HG03342 (cell line): ENCODE measurements around the gene PLEKHD1.

Experiments used
- ATAC-seq: cut with Tn5 transposase; IDR thresholded peaks from one replicate; pipeline ENCODE4 v1.9.1; 2021; ENCODE audit warnings: mild to moderate bottlenecking, moderate library complexity; ENCODE audit not compliant: unreplicated experiment

PLEKHD1 gene

GRCh38 chr14:69543341-69544115 lies 59.0 kb downstream of the PLEKHD1 start:
- ATAC-seq, result no peak

GRCh38 chr14:69547701-69548348 lies 63.3 kb downstream of the PLEKHD1 start:
- no peak for ATAC-seq

- no peak for ATAC-seq
Measured at GRCh38 chr14:69548566-69548965, 64.0 kb downstream of the PLEKHD1 start.

DNA sequence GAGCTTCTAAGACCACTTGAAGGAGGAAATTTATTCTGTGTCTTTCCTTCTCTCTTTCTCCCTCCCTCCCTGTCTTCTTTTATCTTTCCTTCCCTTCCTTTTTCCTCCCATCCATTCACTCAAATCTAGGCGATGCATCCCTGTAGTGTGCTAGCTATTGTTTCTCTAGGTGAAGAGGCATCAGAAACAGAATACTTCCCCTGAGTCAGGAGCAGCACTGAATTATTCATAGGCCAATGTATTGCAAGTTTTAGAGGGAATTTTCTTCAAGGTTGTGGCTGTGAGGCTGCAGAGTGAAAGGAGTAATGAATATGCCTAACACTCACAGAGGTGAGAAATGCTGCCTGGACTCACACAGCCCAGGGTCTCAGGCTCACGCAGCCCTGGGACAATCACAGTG lies 67.0 kb downstream of the PLEKHD1 start:
- no peak for ATAC-seq

- ATAC-seq, result no peak
Measured at GRCh38 chr14:69553252-69553651, 68.7 kb downstream of the PLEKHD1 start.

GRCh38 chr14:69554500-69554899 lies 70.0 kb downstream of the PLEKHD1 start:
- no peak for ATAC-seq

DNA sequence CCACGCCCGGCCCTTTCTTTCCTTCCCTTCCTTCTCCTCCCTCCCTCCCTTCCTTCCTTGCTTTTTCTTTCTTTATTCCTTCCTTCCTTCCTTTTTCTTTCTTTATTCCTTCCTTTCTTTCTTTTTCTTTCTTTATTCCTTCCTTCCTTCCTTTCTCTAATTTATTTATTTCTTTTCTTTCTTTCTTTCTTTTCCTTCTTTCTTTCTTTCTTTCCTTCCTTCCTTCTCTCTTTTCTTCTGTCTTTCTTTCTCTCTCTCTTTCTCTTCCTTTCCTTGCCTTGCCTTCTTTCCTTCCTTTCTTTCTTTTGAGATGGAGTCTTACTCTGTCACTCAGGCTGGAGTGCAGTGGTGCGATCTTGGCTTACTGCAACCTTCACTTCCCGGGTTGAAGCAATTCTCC lies 74.2 kb downstream of the PLEKHD1 start:
- no peak for ATAC-seq

GRCh38 chr14:69559581-69560011 lies 75.1 kb downstream of the PLEKHD1 start:
- no peak for ATAC-seq

- ATAC-seq, result no peak
Measured at GRCh38 chr14:69560826-69561225, 76.3 kb downstream of the PLEKHD1 start.

GRCh38 chr14:69561893-69562292 lies 77.4 kb downstream of the PLEKHD1 start:
- no peak for ATAC-seq

DNA sequence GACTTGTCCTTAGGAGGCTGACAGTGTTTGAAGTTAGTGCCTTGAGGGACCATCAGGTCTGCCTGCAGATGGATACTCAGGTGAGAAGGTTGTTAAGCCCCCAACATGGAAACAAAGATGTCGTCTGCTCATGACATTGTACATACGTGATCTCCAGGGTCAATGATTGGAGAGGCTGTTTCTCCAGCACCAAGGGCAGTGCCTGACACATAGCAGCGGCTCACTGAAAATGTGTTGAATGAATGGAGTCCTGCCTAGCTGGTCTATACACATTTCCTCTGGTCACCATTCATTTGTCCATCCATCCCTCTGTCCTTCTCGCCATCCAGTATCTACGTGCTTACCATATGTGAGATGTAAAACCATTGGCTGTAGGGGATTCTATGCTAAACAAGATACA lies 83.0 kb downstream of the PLEKHD1 start:
- ATAC-seq, result no peak

DNA sequence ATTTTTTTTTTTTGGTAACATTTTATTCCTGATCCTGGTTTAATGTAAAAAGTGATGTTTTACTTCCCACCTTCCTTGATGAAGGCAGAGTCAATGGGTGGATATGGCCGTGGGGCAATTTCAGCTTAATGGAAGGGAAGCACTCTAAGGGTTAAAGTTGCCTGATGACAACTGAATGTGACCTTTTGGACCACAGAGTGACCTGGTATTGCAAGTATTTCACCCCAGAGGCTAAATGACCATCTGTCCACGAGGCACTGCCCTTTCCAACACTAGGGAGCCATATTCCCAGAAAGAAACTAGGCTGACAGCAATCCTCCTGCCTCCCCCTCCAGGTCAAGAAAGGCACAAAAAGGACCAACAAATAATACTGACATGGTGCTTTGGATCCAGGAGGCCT lies 85.3 kb downstream of the PLEKHD1 start:
- no peak for ATAC-seq

- no peak for ATAC-seq
Measured at GRCh38 chr14:69570836-69571330, 86.4 kb downstream of the PLEKHD1 start.

- ATAC-seq, result no peak
Measured at GRCh38 chr14:69571449-69572029, 87.0 kb downstream of the PLEKHD1 start.

DNA sequence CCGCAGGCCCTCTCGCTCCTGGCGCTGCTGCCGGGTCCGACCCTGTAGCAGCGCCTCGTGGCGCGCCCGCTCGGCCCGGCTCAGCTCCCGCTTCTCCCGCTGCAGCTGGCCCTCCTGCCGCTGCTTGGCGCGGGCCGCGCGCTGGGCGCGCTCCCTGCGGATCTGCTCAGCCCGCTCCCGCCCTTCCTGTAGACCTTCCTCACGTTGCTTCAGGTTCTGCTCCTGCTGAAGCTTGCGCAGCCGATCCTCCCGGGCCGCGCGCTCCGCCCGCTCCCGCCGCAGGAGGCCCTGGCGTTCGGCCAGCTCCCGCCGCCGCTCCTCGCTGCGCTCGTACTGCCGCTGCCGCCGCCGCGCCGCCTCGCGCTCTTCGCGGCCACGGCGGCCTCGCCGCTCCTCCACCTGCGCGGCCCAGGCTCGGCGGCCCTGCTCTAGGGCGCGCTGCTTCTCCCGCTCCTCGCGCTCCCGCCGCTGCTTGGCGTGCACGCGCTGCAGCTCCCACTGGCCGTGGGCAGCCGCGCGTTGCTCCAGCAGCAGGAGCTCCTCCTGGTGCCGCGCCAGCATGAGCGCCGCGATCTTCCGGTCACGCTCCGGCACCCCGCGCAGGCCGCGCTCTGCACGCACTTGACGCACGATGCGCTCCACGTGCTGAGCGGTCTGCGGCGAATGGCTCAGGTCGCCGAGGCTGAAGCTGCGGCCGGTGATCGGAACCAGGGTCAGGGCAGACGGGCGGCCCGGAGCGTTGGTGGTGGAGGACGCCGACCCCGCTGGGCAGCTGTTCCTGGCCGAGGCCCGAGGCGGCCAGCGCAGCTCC lies 87.7 kb downstream of the PLEKHD1 start:
- no peak for ATAC-seq

- no peak for ATAC-seq
Measured at GRCh38 chr14:69572841-69573135, 88.3 kb downstream of the PLEKHD1 start.

- no peak for ATAC-seq
Measured at GRCh38 chr14:69573205-69573830, 88.8 kb downstream of the PLEKHD1 start.

DNA sequence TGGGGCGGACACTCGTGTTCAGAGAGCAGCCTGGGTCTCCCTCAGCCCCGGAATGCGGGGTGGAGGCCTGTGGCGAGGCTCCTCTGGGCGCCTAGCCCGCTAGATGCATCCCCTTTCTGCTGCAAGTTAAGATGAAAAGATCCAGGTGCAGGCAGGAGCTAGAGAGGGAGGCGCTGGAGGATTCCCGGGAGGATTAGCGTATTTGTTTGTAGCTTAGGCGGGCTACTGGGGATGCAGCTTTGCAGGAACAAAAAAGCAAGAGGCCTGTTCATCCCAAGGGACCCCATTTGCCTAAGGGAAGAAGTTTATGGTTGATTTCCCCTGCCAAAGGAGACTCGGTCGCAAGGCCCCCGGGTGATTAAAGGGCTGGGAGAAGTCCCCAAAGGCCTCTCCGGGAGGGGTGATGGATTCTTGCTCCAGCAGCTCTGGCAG lies 89.3 kb downstream of the PLEKHD1 start:
- ATAC-seq, result no peak

- no peak for ATAC-seq
Measured at GRCh38 chr14:69574263-69574953, 89.9 kb downstream of the PLEKHD1 start, which contains the start of gene CCDC177. Gene CCDC177, minus strand, starts transcription at chr14:69574871. Its CDS starts 1,249 bp downstream, at chr14:69573622.

DNA sequence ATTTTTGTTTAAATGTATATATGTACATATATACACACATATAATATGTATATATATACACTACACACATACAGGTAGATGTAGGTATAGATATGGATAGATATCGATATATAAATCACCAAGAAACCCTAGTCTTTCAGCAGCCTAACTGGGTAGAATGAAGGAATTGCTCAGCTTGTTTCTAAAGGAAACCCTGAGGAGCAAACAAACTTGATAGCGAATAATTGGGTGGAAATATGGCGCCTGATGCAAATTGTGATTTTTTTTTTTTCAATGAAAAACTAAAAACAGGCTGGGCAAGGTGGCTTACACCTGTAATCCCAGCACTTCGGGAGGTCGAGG lies 90.4 kb downstream of the PLEKHD1 start:
- ATAC-seq, result no peak
